IPS-NIHi7 (cell line): ENCODE results near the gene FOXO3B.
A peak's percentile ranks its signal among the peaks of the same experiment; 100 is the strongest.
"Not testable (repeated sequence)": the region's sequence is repeated elsewhere in the genome, so short reads cannot be mapped to it uniquely, and the experiment has no call there.

ENCODE experiments used
- DNase-seq: peaks from one replicate; pipeline ENCODE4 v3.0.0; 2012; ENCODE audit warnings: mixed read lengths; ENCODE audit errors: extremely low spot score

FOXO3B gene

GRCh38 chr17:18650094-18650493, 32.0 kb downstream of the FOXO3B start:
- not testable (repeated sequence) for DNase-seq

GRCh38 chr17:18644291-18644690, 37.8 kb downstream of the FOXO3B start, which contains the start of gene TBC1D28:
Gene TBC1D28, minus strand, starts transcription at chr17:18644391. Its CDS starts 3,039 bp downstream, at chr17:18641352.
- DNase-seq = not testable (repeated sequence)

DNA sequence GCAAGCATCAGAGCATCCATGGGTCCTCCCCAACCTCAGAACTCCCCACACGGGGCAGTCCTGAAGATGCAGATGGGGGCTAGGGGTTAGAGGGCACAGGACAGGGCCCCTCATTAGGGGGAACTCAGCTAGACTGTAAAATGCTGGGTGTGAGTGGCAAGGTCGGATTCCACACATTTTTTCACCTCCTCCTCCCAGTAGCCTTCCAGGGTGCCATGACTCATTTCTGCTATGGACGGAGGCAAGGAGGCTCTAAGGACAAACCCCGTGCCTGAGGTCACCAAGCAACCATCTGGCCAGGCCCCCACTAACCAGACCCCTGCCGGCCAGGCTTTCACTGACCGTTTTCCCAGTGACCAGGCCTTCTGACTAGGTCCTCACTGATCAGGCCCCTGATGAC, 39.0 kb downstream of the FOXO3B start:
- DNase-seq = not testable (repeated sequence)

DNA sequence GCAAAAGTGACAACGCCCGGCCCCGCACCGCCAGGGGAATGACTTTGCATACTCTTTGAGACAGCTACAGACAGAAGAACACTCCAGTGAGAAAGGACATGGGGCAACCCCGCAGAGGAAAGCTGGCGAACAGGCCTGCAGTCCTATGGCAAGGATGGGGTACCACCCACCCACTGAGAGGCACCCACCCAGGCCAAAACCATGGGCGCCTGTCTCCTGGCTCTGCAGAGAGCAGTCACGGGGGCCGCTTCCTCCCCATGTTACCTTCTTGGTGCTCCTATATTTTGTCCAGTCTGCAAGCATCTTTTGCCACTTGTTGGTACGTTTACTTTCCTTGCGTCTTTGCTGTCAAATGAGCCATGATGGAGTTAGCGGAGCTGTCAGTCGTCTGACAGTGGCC, 43.8 kb downstream of the FOXO3B start:
- not testable (repeated sequence) for DNase-seq

DNA sequence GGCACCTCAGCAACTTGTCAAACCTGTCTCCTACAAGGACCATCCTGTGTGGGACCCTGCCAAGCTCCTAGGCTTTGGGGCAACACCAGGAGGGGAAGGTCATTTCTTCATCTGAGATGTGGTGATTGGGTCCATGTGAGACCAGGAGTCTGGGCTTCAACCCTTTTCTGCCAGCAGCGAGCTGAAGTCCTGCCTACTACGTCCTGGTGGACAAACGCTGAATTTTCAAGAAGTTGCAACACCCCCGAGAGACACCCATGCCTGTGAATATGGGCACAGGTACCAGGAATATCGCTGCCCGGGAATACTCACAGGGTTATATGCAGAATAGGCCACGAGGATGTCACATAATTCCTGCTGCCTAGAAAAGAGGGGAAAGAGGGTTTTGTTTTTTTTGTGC, 45.9 kb downstream of the FOXO3B start:
- DNase-seq = not testable (repeated sequence)

- DNase-seq = not testable (repeated sequence)
Measured at GRCh38 chr17:18635773-18636172, 46.3 kb downstream of the FOXO3B start.

DNA sequence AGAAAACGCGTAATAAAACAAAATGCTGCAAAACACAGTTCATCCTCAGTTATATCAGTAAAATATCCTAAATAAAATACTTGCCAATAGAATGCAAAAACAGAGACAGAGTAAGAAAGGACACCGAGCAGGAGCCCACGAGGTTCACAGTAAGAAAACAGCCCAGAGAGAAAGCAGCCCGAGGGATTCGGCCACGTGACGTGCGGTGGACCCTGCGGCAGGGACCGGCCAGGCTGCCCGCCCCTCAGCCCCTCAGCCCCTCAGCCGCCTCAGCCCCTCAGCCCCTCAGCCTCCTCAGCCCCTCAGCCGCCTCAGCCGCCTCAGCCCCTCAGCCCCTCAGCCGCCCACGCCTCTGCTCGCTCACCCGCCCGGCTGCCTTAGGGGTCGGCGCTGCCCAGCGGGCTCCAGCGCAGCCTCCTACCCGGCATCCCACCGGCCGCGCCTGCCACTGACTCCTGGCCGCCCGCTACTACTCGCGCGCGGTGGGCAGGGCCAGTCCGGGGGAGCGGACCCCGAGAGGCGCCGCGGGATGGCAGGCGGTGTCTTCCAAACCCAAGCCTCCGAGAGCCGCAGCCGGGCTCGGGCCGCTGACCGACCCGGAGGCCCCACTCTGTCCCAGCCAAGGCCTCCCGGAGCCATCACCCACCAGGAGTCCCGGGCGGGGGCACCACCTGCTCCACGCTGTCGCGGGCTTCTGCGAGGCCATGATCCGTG, 47.4 kb downstream of the FOXO3B start:
- DNase-seq = peak; percentile 8
